HepG2 (cell line): ENCODE results near the gene IYD.

Source experiments
- ATAD3A ChIP-seq: sonication (generic); formaldehyde crosslinking; IDR thresholded peaks from 2 replicates; pipeline ENCODE4 v1.4.0; 2020; ENCODE audit warnings: missing genetic modification reagents
- JUND ChIP-seq: sonication (generic); formaldehyde crosslinking; IDR thresholded peaks from 2 replicates; pipeline ENCODE4 v1.8.0; 2022; ENCODE audit warnings: mild to moderate bottlenecking, missing genetic modification reagents
- MAX ChIP-seq: IDR thresholded peaks from 2 replicates; pipeline ENCODE4 v1.6.1; 2012; ENCODE audit warnings: inconsistent platforms
- MTA3 ChIP-seq: sonication (generic); formaldehyde crosslinking; IDR thresholded peaks from 2 replicates; pipeline ENCODE4 v1.4.0; 2020; ENCODE audit warnings: missing genetic modification reagents
- SMARCC2 ChIP-seq: fragments of 450-650 bp; IDR thresholded peaks from 2 replicates; pipeline ENCODE4 v1.6.1; 2017; ENCODE audit warnings: antibody characterized with exemption, mild to moderate bottlenecking
- ZNF10 ChIP-seq: sonication (generic); formaldehyde crosslinking; IDR thresholded peaks from 2 replicates; pipeline ENCODE4 v1.4.0; 2020; ENCODE audit warnings: mild to moderate bottlenecking, low read depth, missing genetic modification reagents, borderline replicate concordance
- ZNF276 ChIP-seq: sonication (generic); formaldehyde crosslinking; IDR thresholded peaks from 2 replicates; pipeline ENCODE4 v1.4.0; 2020; ENCODE audit warnings: mild to moderate bottlenecking, low read depth, missing genetic modification reagents
- ZNF292 ChIP-seq: sonication (generic); formaldehyde crosslinking; IDR thresholded peaks from 2 replicates; pipeline ENCODE4 v1.8.1; 2022; ENCODE audit warnings: mild to moderate bottlenecking, low read depth, missing genetic modification reagents, borderline replicate concordance
- ZNF333 ChIP-seq: sonication (generic); formaldehyde crosslinking; IDR thresholded peaks from 2 replicates; pipeline ENCODE4 v1.4.0; 2020; ENCODE audit warnings: mild to moderate bottlenecking, missing genetic modification reagents, borderline replicate concordance

GRCh38 chr6:150435360-150435759, 66.5 kb downstream of the IYD start:
- no peak for TF ChIP-seq MAX
- TF ChIP-seq ATAD3A (CRISPR knock-in tag): no peak
- TF ChIP-seq SMARCC2: no peak
- TF ChIP-seq ZNF333: no peak
- TF ChIP-seq JUND (CRISPR knock-in tag): no peak
- TF ChIP-seq ZNF10 (CRISPR knock-in tag): no peak
- TF ChIP-seq ZNF292: no peak
- no peak for TF ChIP-seq ZNF276
- no peak for TF ChIP-seq MTA3 (CRISPR knock-in tag)
